NCI-H82 (cell line): ENCODE data around the gene ERBB4.

ENCODE experiments used
- DNase-seq: peaks from one replicate; lab custom pipeline; 2025; lab: John Stamatoyannopoulos, UW

The ERBB4 gene

DNA sequence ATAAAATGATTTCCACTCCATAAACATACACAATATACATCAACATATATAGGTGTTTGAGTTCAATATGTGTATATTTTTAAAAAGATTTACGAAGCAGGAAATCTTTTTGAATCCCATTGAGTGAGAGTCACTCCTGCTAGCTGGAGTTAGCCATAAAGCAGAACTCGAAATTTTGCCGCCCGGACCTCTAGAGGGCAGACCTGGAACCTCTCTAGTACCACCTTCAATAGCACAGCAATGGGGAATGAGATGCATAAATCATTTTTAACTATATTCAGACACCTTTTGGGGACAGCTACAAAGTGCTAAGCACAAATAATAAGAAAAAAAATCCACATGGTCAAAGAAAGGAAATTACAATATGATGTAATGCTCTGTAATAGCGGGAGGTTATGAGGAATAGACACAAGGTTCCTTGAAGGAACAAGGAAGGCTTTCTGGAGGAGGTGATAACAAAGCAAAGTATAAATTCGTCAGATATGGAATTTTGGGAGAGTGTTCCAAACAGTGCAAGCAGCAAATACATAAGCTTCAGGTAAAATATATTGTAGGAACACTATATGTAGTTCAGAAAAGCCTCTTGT, 533.4 kb downstream of the ERBB4 start:
- peak; percentile 79 for DNase-seq

DNA sequence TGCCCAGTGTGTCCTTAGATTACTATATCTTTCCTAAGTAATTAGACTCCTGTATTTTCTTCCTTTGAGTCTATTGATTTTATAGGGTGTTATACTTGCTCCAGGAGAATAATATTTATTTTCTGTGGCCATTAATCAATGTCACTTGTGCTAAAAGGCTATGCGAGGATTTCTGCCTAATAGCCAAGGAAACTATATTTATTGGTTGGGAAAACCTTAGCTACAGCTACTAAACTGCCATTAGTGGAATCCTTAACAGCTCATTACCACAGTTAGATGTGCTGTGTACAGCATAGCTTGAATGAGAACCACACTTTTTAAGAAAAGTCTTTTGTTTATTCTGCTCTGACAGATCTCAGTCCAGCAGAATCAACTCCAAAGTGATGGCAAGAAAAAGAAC, 537.3 kb downstream of the ERBB4 start:
- no peak for DNase-seq

DNA sequence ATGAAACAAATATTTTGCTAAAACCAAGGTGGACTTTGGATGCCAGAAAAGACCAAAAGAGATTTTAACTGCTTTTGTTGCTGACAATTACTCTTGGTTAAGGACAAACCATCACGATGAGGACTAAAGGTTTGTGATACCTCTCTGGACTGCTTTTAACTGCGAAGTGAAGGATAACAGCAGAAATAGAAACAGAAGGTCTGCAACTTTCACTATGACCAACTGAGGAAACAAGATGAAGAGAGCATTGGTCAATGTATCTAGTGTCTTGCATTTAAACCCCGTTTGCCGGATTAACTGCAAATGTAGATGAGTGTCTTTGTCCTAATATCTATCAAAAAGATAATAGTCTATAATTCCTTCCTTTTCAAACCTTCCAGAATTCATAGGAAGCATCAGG, 541.7 kb downstream of the ERBB4 start:
- no peak for DNase-seq

GRCh38 chr2:211994806-211995205, 543.8 kb downstream of the ERBB4 start:
- peak; percentile 3 for DNase-seq

DNA sequence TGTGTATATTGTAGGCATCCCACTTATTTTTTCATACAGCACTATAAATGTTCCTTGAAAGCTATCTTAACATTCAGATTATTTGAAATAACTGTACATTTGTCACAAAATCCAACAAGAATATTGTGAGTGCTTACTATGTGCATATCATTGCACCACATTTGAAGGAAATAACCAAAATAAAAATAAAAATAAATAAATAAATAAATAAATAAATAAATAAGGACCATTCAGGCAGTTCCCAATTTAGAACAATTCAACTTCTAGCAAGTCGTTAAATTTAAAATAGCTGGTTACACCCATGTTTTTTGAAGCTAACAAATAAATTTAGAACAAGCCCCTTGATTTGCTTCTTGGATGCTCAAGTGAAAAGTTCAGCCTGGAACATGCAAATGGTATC, 548.3 kb downstream of the ERBB4 start:
- DNase-seq, result no peak

DNA sequence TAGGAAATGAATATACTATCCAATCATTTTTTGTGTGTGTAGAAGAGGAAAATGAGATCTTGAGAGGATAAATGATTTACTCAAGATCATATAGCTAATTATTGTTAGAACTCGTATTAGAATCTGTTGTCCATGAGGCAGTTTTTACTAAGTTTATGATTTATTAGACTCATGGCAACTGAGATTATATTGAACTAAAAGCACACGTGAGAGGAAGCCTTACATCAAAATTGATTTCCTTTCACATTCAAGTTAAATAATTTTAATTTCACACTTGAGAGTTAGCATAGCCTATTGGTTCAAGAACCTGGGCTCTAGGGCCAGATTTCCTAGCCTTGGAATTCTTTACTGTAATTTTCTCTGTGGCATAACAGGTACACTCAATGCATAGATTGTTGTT, 552.3 kb downstream of the ERBB4 start:
- DNase-seq, result no peak

DNA sequence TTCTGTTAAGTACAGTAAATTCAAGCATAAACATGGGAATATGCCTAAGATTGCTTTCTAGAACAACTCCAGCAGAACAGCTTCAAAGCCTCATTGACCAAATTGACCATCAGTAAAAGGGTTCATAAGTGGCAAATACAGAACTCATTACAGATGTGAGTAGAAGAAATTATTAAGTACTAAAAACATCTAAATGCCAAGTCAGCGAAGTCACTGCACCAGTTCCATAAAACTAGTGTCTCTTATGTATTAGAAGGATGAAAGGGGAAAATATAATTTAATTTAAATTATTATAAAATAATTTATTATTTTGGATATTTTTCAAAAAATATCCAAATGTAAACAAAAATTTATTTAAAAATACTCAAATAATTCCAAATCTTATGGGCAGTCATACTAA, 553.2 kb downstream of the ERBB4 start:
- no peak for DNase-seq

DNA sequence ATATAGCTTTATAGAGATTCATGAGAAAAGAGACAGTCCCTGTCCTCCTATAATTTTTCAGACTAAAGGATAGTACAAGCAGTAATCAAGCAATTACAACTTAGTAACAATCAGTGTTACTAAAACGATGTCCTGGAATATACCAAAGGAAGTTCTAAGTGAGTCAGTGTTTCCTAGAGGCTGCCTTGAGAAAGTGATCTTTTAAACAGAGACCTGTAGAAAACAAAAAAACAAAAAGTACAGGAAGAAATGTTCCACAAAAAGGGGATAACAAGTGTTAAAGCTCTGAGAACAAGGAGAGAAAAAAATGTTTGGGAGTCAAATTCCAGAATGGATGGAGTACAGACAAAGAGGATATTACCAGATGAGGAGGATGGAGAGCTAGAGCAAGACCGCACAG, 556.4 kb downstream of the ERBB4 start:
- no peak for DNase-seq

GRCh38 chr2:211981451-211981850, 557.2 kb downstream of the ERBB4 start:
- DNase-seq, result no peak

- DNase-seq, result no peak
These were observed 562.5 kb downstream of the ERBB4 start for GRCh38 chr2:211976076-211976475.

GRCh38 chr2:211967234-211967633, 571.4 kb downstream of the ERBB4 start:
- no peak for DNase-seq

- peak; percentile 19 for DNase-seq
These were observed 574.6 kb downstream of the ERBB4 start for GRCh38 chr2:211963969-211964368.

- no peak for DNase-seq
These were observed 580.8 kb downstream of the ERBB4 start for GRCh38 chr2:211957799-211958198.

- no peak for DNase-seq
These were observed 583.0 kb downstream of the ERBB4 start for GRCh38 chr2:211955648-211956047.

GRCh38 chr2:211948932-211949331, 589.7 kb downstream of the ERBB4 start:
- no peak for DNase-seq

- DNase-seq, result no peak
These were observed 591.6 kb downstream of the ERBB4 start for GRCh38 chr2:211946960-211947359.

- DNase-seq, result peak; percentile 10
These were observed 594.0 kb downstream of the ERBB4 start for GRCh38 chr2:211944572-211944971.

DNA sequence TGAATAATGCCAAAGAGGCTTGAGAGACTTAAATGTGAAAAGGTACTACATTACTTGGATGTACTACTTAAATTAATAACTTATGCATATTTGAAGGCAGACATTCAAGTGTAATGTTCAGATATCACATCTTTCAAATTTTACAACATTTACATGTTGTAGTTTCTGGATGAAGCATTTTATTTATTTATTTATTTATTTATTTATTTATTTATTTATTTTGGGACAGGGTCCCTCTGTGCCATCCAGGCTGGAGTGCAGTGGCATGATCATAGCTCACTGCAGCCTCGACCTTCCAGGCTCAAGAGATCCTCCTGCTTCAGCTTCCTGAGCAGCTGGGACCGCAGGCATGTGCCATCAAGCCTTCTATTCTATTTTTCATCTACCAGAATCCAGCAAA, 596.4 kb downstream of the ERBB4 start:
- no peak for DNase-seq

GRCh38 chr2:211941216-211941747, 597.3 kb downstream of the ERBB4 start:
- DNase-seq, result no peak

DNA sequence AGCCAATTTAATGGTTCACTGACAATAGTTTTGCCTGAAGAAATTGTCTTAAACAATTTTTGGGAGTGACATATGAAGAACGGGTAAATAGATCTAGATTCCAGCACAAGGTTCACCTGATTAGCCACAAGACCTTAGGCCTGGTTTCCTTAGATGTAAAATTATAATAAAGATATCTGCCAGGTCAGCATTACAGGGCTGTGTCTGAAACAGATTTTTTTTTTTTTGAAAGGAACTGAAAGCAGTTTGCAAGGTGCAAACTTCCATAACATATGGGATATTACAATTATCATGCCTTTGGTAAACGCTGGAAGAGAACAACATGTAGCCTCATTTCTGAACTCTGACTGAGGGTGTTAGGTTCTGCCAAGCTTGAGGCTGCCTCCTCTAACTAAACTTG, 599.4 kb downstream of the ERBB4 start:
- DNase-seq, result no peak

GRCh38 chr2:211934811-211935210, 603.8 kb downstream of the ERBB4 start:
- no peak for DNase-seq

GRCh38 chr2:211931314-211931713, 607.3 kb downstream of the ERBB4 start:
- DNase-seq, result no peak

DNA sequence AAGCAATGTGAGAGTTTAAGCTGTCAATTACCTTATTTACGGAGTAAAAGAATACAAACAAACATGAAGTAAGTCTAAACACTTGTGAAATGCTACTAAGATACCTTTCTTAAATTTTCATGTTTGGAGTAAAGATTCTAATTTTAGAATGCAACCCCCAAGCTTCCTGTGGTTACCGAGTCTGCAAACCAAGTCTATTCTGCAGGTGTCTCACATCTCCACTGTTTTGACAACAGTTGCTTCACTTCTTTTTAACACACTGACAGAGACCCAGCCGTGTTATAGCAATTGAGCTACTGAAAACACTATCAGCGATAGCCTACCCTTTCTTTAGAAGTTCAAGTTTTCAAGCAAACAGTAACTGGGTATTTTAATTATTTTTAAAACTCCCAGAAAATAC, 608.3 kb downstream of the ERBB4 start:
- DNase-seq, result no peak

GRCh38 chr2:211928201-211928600, 610.4 kb downstream of the ERBB4 start:
- no peak for DNase-seq
